Measurements from ENCODE around the gene TSPAN5. TPM values are rescaled to one million over a fixed set of nuclear protein-coding genes. Genes with fewer than 3 reads are reported as not detected.

The TSPAN5 gene
- total and polyA plus RNA-seq, 11 donors, result 1.0 to 10.2 (median 5.6) TPM

DNA sequence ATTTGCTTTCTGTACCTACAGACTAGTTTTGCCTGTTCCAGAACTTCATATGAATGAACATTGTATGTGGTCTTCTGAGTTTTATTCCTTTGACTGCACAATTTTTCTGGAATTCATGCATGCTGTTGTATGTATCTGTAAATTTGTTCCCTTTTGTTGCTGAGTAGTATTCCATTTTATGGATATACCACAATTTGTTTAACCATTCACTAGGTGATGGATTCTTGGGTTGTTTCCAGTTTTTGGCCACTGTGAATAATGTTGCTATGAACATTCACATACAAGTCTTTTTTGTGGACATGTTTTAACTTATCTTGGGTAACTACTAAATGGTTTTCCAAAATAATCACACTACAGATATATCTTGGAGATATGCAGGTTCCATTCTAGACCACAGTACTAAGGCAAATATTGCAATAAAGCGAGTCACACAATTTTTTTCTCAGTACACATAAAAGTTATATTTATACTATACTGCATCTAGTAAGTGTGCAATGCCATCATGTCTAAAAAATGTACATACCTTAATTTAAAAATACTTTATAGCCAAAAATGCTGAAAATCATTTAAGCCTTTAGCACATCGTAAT, 58.7 kb downstream of the TSPAN5 start:
- Histone ChIP-seq H3K9me3 (peaks cover 0 to 19% (median 6%) of the 10 kb centered on the region in 12 donors), H3K4me3 (no peak overlapping the region), H3K4me1 (peaks cover 0 to 5% (median 0%) of the 10 kb centered on the region in 12 donors), H3K27me3 (no peaks in the 10 kb centered on the region), H3K36me3 (no peaks in the 10 kb centered on the region), H3K27ac (no peak overlapping the region)
- TF ChIP-seq, protein P1, sequence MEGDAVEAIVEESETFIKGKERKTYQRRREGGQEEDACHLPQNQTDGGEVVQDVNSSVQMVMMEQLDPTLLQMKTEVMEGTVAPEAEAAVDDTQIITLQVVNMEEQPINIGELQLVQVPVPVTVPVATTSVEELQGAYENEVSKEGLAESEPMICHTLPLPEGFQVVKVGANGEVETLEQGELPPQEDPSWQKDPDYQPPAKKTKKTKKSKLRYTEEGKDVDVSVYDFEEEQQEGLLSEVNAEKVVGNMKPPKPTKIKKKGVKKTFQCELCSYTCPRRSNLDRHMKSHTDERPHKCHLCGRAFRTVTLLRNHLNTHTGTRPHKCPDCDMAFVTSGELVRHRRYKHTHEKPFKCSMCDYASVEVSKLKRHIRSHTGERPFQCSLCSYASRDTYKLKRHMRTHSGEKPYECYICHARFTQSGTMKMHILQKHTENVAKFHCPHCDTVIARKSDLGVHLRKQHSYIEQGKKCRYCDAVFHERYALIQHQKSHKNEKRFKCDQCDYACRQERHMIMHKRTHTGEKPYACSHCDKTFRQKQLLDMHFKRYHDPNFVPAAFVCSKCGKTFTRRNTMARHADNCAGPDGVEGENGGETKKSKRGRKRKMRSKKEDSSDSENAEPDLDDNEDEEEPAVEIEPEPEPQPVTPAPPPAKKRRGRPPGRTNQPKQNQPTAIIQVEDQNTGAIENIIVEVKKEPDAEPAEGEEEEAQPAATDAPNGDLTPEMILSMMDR (IDR thresholded peaks at IDR 0.05), result no peak
- TF ChIP-seq POLR2A (IDR thresholded peaks at IDR 0.05), result no peak
- ATAC-seq (no peak), DNase-seq (no peak)
- WGBS, 4 donors, result 49 to 99% (median 87%) methylated on average over 2 of the region's 2 CpGs
- intact Hi-C loops (cut with DNase I), result no loop called here

- no peaks in the 10 kb centered on the region for H3K4me1 ChIP-seq
- H3K9me3 ChIP-seq, result no peaks in the 10 kb centered on the region
- intact Hi-C loops (cut with DNase I), result no loop called here
- ATAC-seq (no peak), DNase-seq (no peak)
- TF ChIP-seq POLR2A (IDR thresholded peaks at IDR 0.05), result no peak
- TF ChIP-seq, protein P1 (IDR thresholded peaks at IDR 0.05), result no peak
- no peaks in the 10 kb centered on the region for H3K36me3 ChIP-seq
- WGBS, 4 donors, result 60 to 90% (median 80%) methylated on average over 6 of the region's 6 CpGs
- H3K4me3 ChIP-seq, result no peak overlapping the region
- H3K27me3 ChIP-seq, result no peaks in the 10 kb centered on the region
- H3K27ac ChIP-seq, result no peak overlapping the region
These were observed 71.5 kb downstream of the TSPAN5 start for GRCh38 chr4:98586962-98587354.

DNA sequence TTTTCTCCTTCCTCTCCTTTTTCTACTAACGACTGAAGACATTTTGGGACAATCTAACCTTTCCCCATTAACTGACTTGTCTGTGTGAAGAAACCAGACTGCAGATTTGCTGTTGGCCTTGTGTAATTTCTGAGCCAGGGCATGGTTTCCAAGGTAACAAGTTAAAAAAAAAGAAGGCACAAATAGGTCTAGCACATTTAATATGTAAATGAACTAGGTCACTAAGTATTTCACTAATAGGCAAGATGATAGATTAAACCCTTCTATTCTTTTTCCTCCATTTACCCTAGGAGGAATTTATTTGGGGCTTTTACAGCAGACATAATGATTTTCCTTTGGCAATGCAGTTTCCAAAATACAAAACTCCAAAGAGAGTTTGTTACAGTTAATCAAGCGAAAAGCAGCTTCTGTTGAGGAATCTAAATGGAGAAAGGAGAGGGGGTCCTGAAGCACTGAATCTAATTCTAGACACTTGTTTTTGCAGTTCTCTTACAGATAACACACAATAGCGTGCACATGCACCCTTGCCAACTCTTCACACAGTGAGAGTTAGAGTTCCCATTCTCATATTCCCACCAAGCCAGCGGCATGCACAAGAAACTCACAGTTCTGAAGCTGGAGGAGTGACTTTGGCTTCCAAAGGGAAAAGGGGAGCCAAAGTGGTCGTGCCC, 72.0 kb downstream of the TSPAN5 start:
- H3K36me3 ChIP-seq, result no peaks in the 10 kb centered on the region
- TF ChIP-seq, protein P1 (IDR thresholded peaks at IDR 0.05), result no peak
- TF ChIP-seq POLR2A (IDR thresholded peaks at IDR 0.05), result no peak
- no peak for ATAC-seq
- no peaks in the 10 kb centered on the region for H3K27me3 ChIP-seq
- no peak for DNase-seq
- 37 to 78% (median 65%) methylated on average over 5 of the region's 5 CpGs for WGBS, 4 donors
- no peaks in the 10 kb centered on the region for H3K9me3 ChIP-seq
- no peak overlapping the region for H3K27ac ChIP-seq
- intact Hi-C loops (cut with DNase I), result no loop called here
- no peaks in the 10 kb centered on the region for H3K4me1 ChIP-seq
- H3K4me3 ChIP-seq, result no peak overlapping the region

DNA sequence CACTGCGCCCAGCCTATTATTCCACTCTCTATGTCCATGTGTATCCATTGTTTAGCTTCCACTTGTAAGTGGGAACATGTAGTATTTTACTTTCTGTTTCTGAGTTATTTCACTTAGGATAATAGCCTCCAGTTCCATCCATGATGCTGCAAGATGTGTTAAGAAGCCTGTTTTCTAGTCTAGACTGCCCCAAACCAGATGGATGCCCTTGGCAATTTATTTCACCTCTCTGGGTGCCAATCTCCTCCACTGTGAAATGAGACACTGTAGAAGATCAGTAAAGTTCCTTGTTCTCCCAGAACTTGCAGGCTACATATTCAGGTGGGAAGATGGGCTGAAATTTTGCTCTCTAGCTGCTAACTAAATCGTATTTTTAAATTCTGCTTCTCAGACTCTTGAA, 72.8 kb downstream of the TSPAN5 start:
- no peak for ATAC-seq
- 91 to 96% (median 94%) methylated on average over 2 of the region's 2 CpGs for WGBS, 4 donors

More for the DNA sequence above, 72.8 kb downstream of the TSPAN5 start:
- no peak for DNase-seq
- intact Hi-C loops (cut with DNase I), result no loop called here
- no peaks in the 10 kb centered on the region for H3K9me3 ChIP-seq
- no peak overlapping the region for H3K27ac ChIP-seq
- H3K36me3 ChIP-seq, result no peaks in the 10 kb centered on the region
- TF ChIP-seq POLR2A (IDR thresholded peaks at IDR 0.05), result no peak
- TF ChIP-seq, protein P1 (IDR thresholded peaks at IDR 0.05), result no peak
- H3K4me1 ChIP-seq, result peaks cover 0 to 5% (median 0%) of the 10 kb centered on the region in 12 donors
- H3K27me3 ChIP-seq, result no peaks in the 10 kb centered on the region
- H3K4me3 ChIP-seq, result no peak overlapping the region

Data from heart left ventricle (tissue), 16 donors.